Fibroblast of skin of right quadriceps (primary cell): ENCODE data around the gene PTPN20.

ENCODE experiments used
- DNase-seq: peaks from one replicate; pipeline ENCODE4 v3.0.0-alpha.2; 2013

Gene PTPN20

GRCh38 chr10:47049056-47049851 is 138.0 kb downstream of the PTPN20 start:
- DNase-seq = no peak

GRCh38 chr10:47049906-47050305 is 138.7 kb downstream of the PTPN20 start:
- DNase-seq = no peak

GRCh38 chr10:47050618-47051455 is 139.6 kb downstream of the PTPN20 start:
- DNase-seq = no peak

GRCh38 chr10:47051741-47052238 is 140.6 kb downstream of the PTPN20 start:
- DNase-seq = no peak
